Measurements from ENCODE around the gene KCNQ5.

KCNQ5 gene

GRCh38 chr6:72836971-72837370 lies 215.1 kb downstream of the KCNQ5 start:
- DNase-seq, result no peak

- DNase-seq, result no peak
These were observed 219.3 kb downstream of the KCNQ5 start for GRCh38 chr6:72841195-72841594.

- DNase-seq, result no peak
These were observed 220.3 kb downstream of the KCNQ5 start for GRCh38 chr6:72842140-72842539.

GRCh38 chr6:72844614-72845013 lies 222.8 kb downstream of the KCNQ5 start:
- no peak for DNase-seq

GRCh38 chr6:72849346-72849745 lies 227.5 kb downstream of the KCNQ5 start:
- DNase-seq, result no peak

- DNase-seq, result no peak
These were observed 228.2 kb downstream of the KCNQ5 start for GRCh38 chr6:72850040-72850439.

- no peak for DNase-seq
These were observed 228.6 kb downstream of the KCNQ5 start for GRCh38 chr6:72850469-72850868.

GRCh38 chr6:72855471-72855870 lies 233.6 kb downstream of the KCNQ5 start:
- DNase-seq, result no peak

GRCh38 chr6:72856801-72857200 lies 234.9 kb downstream of the KCNQ5 start:
- no peak for DNase-seq

- no peak for DNase-seq
These were observed 236.1 kb downstream of the KCNQ5 start for GRCh38 chr6:72857791-72858585.

- no peak for DNase-seq
These were observed 239.2 kb downstream of the KCNQ5 start for GRCh38 chr6:72861059-72861458.

GRCh38 chr6:72861935-72862432 lies 240.1 kb downstream of the KCNQ5 start:
- DNase-seq, result peak in 3 of 58 donors; percentile 2 to 23 (median 16)

GRCh38 chr6:72863131-72863530 lies 241.3 kb downstream of the KCNQ5 start:
- no peak for DNase-seq

- no peak for DNase-seq
These were observed 242.4 kb downstream of the KCNQ5 start for GRCh38 chr6:72864236-72864635.

- no peak for DNase-seq
These were observed 242.9 kb downstream of the KCNQ5 start for GRCh38 chr6:72864799-72865198.

- DNase-seq, result no peak
These were observed 243.6 kb downstream of the KCNQ5 start for GRCh38 chr6:72865467-72865866.

- no peak for DNase-seq
These were observed 247.8 kb downstream of the KCNQ5 start for GRCh38 chr6:72869621-72870020.

- no peak for DNase-seq
These were observed 251.6 kb downstream of the KCNQ5 start for GRCh38 chr6:72873433-72873832.

- no peak for DNase-seq
These were observed 254.4 kb downstream of the KCNQ5 start for GRCh38 chr6:72876256-72876655.

GRCh38 chr6:72886170-72886569 lies 264.3 kb downstream of the KCNQ5 start:
- DNase-seq, result no peak

GRCh38 chr6:72890233-72890632 lies 268.4 kb downstream of the KCNQ5 start:
- DNase-seq, result no peak

- DNase-seq, result no peak
These were observed 268.8 kb downstream of the KCNQ5 start for GRCh38 chr6:72890671-72891070.

GRCh38 chr6:72892901-72893300 lies 271.0 kb downstream of the KCNQ5 start:
- no peak for DNase-seq

Measured in anterior cingulate cortex (tissue), 58 donors.